GM18907 (cell line): Measurements from ENCODE around the gene FUZ.

Source experiments
- ATAC-seq: cut with Tn5 transposase; IDR thresholded peaks from one replicate; pipeline ENCODE4 v1.9.1; 2021; ENCODE audit warnings: mild to moderate bottlenecking, moderate library complexity; ENCODE audit not compliant: unreplicated experiment

The FUZ gene

GRCh38 chr19:49761249-49761624 lies 51.9 kb downstream of the FUZ start:
- no peak for ATAC-seq

DNA sequence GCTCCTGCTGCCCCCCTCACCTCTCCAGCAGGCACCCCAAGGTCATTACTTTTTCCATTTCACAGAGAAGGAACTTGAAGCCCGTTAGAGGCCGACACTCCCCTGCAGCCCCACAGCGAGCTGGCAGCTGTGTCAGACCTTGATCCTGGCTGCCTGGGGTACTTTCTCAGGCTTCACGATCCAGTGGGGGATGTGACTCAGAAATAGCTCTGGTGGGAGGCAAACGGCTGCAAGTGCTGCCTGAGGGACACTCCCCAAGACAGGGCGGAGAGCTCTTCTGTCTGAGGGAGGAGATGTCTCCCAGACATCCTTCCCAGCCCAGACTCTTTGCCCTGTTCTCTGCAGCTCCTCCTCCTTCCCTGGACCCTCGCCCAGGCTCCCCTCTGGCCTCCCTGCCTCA lies 54.8 kb downstream of the FUZ start:
- ATAC-seq, result no peak
